NCI-H2171 (cell line): Measurements from ENCODE around the gene PIGZ.

Experiments
- DNase-seq: peaks from one replicate; lab custom pipeline; 2025; lab: John Stamatoyannopoulos, UW

Gene PIGZ

GRCh38 chr3:196983186-196983585, 14.6 kb upstream of the PIGZ start:
- DNase-seq: no peak

GRCh38 chr3:196981657-196982056, 13.0 kb upstream of the PIGZ start:
- DNase-seq: no peak

DNA sequence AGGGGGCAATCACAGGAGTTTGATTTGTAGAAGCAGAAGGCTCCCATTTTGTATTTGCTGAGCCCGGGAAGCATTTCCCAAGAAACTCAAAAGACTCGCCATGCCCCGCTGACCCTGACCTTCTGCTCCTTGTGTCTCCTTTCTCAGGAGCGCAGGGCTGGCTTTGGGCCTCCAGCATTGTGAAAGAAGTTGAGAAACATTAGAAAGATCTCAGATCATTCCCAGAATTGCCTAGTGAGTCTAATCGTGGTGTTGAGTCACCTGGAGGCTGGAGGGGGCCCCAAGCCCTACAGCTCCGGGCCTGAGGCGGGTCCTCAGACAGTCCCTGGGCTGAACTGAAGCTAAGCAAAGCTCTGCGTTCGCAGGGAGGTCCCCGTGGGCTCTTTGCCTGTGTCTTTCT, 10.9 kb upstream of the PIGZ start:
- no peak for DNase-seq

DNA sequence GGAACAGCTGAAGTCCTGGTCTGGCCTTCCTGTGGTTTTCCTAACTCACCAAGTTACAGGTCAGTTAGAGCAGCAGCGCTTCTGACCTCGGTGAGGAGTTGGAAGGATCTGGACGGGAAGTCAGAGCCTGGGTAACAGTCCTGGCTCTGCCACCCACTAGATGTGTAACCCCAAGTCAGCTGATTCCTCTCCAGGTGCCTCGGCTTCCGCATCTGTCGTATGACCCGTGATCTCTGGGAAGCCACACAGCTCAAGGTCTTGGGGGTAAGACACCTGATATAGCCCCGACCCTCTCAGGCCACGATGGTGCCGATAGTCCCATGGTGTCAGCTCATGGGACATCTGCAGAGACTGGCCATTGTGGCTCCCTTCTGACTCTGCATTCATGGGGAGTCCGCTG, 8.3 kb upstream of the PIGZ start:
- no peak for DNase-seq

DNA sequence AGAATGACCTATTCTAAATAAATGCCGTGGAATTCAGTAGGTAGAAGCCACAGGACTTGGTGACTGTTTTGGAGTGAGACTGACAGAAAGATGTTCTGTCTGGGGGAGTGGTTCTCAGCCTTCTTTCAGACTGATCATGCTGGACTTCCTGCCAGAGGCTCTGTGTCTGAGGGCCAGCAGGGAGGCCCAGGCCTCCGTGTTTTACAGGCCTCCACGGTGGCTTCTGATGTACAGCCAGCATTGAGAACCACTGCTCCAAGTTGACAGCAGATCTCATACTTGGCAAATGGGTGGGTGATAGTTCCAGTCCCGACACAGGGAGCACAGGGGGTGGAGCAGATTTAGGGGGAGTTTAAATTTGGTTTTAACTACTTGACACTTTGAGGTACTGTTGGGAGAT, 6.7 kb upstream of the PIGZ start:
- no peak for DNase-seq

DNA sequence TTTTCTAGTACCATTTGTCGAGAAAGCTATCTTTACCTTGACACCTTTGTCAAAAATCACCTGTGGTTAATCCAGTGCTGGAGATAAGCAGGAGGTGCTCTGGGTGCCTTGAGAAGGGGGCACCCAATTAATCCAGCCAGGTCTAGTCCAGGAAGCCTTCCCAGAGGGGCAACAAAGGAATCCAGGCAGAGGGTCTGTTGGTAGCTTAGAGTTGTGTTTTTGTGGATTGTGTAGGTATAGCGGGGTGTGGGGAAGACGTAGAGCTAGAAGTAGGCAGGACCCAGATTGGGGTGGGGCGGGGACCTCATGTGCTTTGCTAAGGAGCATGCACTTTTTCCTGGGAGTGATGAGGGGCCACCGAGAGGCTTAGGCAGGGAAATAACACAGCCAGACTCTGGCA, 6.0 kb upstream of the PIGZ start:
- DNase-seq: no peak

GRCh38 chr3:196971094-196971698, 2.6 kb upstream of the PIGZ start:
- DNase-seq: no peak

- DNase-seq: no peak
Measured at GRCh38 chr3:196970547-196971093, 2.0 kb upstream of the PIGZ start.

DNA sequence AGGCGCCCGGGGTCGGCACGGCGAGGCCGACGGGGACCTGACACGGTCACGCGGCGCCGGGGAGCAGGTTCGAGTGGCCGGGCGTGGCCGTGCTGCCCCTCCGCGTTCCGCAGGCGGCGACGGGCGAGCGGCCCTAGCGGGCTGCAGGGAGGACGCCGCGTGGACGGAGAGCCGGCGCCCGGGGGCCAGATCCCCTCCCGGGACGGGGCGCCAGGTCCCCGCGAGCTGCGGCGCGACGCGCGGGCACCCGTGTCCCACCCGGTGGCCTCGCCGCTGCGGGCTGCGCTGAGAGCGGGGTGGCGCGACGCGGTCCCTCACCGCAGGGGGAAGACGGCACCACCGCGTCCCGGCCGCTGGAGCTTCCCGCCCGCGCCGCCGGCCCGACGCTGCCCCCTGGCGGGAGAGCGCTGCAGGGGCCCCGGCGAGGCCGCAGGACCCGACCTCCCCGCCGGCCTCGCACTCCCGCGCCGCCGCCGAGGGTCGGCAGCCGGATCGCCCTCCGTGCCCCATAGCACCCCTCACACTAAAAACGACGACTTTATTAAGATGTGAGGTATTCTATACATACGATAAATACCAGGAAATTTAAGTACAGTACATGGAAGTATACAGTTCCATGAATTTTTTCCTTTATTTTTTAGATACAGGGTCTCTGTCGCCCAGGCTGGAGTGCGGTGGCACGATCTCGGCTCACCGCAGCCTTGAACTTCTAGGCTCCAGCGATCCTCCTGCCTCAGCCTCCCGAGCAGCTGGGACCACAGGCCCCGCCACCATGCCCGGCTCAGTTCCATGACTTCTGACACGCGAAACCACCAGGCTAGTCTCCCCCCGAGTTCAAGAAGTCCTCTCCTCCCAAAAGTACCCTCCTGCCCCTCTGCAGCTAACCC, 1.3 kb upstream of the PIGZ start:
- peak; percentile 55 for DNase-seq

DNA sequence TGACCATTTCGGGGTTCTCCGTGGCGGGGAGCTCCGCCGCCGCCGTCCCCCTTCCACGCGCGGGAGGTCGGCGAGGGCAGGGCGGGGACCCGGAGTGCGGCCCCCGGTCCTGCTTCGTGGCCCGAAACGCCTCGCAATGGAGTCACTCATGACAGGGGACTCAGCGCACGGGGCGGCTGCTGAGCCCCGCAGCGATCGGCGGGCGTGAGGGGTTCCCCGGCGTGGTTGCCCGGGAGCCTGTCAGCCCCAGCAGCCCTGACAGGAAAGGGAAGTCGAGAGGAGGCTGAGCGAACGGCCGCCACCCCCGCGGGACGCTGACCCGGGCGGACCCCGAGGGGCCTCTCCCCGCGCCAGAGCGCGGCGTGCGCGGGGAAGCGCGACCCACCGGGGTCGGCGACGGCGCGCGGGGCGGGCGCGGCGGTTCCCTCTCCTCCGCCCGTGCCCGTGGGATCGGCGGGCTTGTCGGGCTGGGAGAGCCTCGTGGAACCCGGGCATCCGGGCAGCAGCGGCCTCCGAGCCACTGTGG, 564 bp upstream of the PIGZ start:
- DNase-seq: no peak

GRCh38 chr3:196967412-196968232, 1.0 kb downstream of the PIGZ start:
- no peak for DNase-seq

DNA sequence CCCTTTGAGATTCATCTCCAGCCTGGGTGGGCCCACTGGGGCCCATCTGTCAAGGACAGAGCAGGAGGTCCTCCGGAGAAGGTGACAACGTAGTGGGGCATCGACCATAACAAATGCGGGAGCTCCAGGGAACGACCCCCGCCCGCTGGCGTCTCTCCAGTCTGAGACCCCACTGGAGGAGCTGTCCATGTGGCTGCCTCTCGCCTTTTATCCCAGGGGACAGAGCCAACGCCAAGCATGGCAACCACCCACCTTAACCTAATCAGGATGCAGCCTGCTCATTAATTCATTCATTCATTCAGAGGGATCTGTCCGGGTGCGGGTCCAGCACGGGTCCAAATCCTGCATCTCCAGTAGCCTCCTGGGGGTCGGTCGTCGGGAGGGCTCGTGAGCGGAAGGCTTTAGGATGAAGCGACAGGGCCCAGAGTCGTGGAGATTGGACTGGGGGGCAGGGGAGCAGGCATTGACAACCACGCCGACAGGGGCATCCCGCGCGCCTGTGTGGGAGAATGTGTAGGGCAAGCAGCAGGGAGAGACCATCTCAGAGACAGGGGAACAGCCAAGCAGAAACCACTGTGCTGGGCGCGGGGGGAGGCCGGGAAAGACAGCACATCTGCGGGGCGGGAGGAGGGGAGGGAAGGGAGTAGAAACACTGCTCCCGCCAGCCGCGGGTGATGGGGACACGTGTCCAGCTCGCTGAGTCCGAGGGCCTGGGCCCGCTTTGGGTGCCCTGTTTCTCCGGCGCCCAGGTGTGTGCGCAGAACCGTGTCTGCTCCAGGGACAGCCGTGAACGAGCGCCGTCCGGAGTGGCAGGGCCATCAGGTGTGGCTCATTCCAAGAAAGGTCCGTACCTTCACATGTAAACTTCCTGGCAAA, 1.9 kb downstream of the PIGZ start:
- DNase-seq: no peak

- no peak for DNase-seq
Measured at GRCh38 chr3:196965804-196966173, 2.8 kb downstream of the PIGZ start.

- DNase-seq: no peak
Measured at GRCh38 chr3:196965112-196965803, 3.4 kb downstream of the PIGZ start.

GRCh38 chr3:196963631-196963953, 5.0 kb downstream of the PIGZ start:
- DNase-seq: no peak

GRCh38 chr3:196962930-196963630, 5.6 kb downstream of the PIGZ start:
- DNase-seq: no peak

GRCh38 chr3:196962108-196962929, 6.3 kb downstream of the PIGZ start:
- DNase-seq: no peak

DNA sequence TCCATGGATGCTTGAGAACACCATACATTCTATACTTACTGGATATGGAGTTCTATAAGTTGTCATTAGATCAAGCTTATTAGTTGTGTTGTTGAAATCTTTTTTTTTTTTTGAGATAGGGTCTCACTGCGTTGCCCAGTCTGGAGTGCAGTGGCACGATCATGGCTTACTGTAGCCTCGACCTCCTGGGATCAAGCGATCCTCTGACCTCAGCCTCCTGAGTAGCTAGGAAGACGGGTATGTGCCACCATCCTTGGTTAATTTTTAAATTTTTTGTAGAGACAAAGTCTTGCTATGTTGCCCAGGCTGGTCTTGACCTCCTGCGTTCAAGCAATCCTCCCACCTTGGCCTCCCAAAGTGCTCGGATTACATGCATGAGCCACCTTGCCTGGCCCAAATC, 13.8 kb downstream of the PIGZ start:
- no peak for DNase-seq

DNA sequence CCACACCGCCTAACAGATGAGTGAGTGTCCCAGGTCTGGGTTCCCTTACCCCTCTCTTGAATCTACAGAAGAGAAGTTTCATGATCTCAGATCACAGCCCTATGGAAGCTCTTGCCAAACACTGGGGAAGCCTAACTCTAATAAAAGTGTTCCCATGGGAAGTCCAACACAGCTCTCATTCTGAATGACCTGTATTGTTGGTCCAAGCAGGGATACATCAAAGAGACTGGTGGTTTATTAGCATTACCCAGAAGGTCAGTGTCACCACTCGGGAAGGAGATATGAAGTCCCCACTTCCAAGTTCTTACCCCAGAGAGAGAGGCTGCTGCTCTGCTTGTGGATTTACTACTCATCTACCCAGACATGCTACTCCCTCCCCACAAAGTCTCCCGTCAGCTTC, 17.3 kb downstream of the PIGZ start:
- no peak for DNase-seq
